HepG2 (cell line): ENCODE data around the gene FXYD1.

Source experiments
- MTF1 ChIP-seq: sonication (generic); formaldehyde crosslinking; IDR thresholded peaks from 2 replicates; pipeline ENCODE4 v1.5.0; 2020; ENCODE audit warnings: missing genetic modification reagents
- TF ChIP-seq, protein P1 (sequence below): sonication (generic); formaldehyde crosslinking; conservative IDR thresholded peaks from 2 replicates; pipeline ENCODE4 v1.8.0; 2022; ENCODE audit warnings: mild to moderate bottlenecking, moderate library complexity, missing genetic modification reagents

- TF ChIP-seq, protein P1, sequence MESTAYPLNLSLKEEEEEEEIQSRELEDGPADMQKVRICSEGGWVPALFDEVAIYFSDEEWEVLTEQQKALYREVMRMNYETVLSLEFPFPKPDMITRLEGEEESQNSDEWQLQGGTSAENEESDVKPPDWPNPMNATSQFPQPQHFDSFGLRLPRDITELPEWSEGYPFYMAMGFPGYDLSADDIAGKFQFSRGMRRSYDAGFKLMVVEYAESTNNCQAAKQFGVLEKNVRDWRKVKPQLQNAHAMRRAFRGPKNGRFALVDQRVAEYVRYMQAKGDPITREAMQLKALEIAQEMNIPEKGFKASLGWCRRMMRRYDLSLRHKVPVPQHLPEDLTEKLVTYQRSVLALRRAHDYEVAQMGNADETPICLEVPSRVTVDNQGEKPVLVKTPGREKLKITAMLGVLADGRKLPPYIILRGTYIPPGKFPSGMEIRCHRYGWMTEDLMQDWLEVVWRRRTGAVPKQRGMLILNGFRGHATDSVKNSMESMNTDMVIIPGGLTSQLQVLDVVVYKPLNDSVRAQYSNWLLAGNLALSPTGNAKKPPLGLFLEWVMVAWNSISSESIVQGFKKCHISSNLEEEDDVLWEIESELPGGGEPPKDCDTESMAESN = no peak
- TF ChIP-seq MTF1 = no peak
These were observed 44.0 kb upstream of the FXYD1 start for GRCh38 chr19:35094656-35095055.
